HEK293T (cell line): ENCODE data around the gene ZNF512B.
"Not testable (repeated sequence)": the region's sequence is repeated elsewhere in the genome, so short reads cannot be mapped to it uniquely, and the experiment has no call there.

Experiments used
- CTCF ChIA-PET: fragments of 350-600 bp; formaldehyde crosslinking; extraction: SDS; loops from one replicate; lab custom pipeline; 2021; ENCODE audit warnings: antibody characterized with exemption, inconsistent platforms; lab: Yijun Ruan, JAX
- POLR2A ChIA-PET: fragments of 350-600 bp; formaldehyde crosslinking; extraction: SDS; loops from one replicate; lab custom pipeline; 2020; ENCODE audit warnings: antibody characterized with exemption, inconsistent platforms; lab: Yijun Ruan, JAX
- DNase-seq: peaks from one replicate; pipeline ENCODE4 v3.0.0; 2012; ENCODE audit warnings: mixed read lengths; ENCODE audit errors: extremely low spot score
- ARNT ChIP-seq: fragments of 450-650 bp; IDR thresholded peaks from 2 replicates; pipeline ENCODE4 v1.6.1; 2017; ENCODE audit warnings: mild to moderate bottlenecking
- BHLHE40 ChIP-seq: fragments of 450-650 bp; IDR thresholded peaks from 2 replicates; pipeline ENCODE4 v1.6.1; 2016; ENCODE audit warnings: mild to moderate bottlenecking, moderate library complexity, borderline replicate concordance
- CTBP1 ChIP-seq: fragments of 450-650 bp; IDR thresholded peaks from 2 replicates; pipeline ENCODE4 v1.6.1; 2016; ENCODE audit warnings: borderline replicate concordance
- ELF4 ChIP-seq: fragments of 450-650 bp; IDR thresholded peaks from 2 replicates; pipeline ENCODE4 v1.6.1; 2017; ENCODE audit warnings: antibody characterized with exemption
- FOXA1 ChIP-seq: fragments of 450-650 bp; IDR thresholded peaks from 2 replicates; pipeline ENCODE4 v1.6.1; 2016; ENCODE audit warnings: mild to moderate bottlenecking
- FOXK2 ChIP-seq: fragments of 450-650 bp; IDR thresholded peaks from 2 replicates; pipeline ENCODE4 v1.6.1; 2016; ENCODE audit warnings: mild to moderate bottlenecking
- FOXM1 ChIP-seq: fragments of 450-650 bp; IDR thresholded peaks from 2 replicates; pipeline ENCODE4 v1.6.1; 2017; ENCODE audit warnings: mild to moderate bottlenecking, borderline replicate concordance
- HDGF ChIP-seq: fragments of 450-650 bp; IDR thresholded peaks from 2 replicates; pipeline ENCODE4 v1.6.1; 2017; ENCODE audit warnings: antibody characterized with exemption, borderline replicate concordance
- L3MBTL2 ChIP-seq: fragments of 450-650 bp; conservative IDR thresholded peaks from 2 replicates; pipeline ENCODE4 v1.6.1; 2016; ENCODE audit warnings: mild to moderate bottlenecking
- LEF1 ChIP-seq: fragments of 450-650 bp; IDR thresholded peaks from 2 replicates; pipeline ENCODE4 v1.6.1; 2017; ENCODE audit warnings: mild to moderate bottlenecking, borderline replicate concordance
- NFRKB ChIP-seq: fragments of 450-650 bp; IDR thresholded peaks from 2 replicates; pipeline ENCODE4 v1.6.1; 2016; ENCODE audit warnings: mild to moderate bottlenecking, moderate library complexity
- PKNOX1 ChIP-seq: fragments of 450-650 bp; IDR thresholded peaks from 2 replicates; pipeline ENCODE4 v1.6.1; 2016
- SP1 ChIP-seq: fragments of 450-650 bp; IDR thresholded peaks from 2 replicates; pipeline ENCODE4 v1.6.1; 2017
- SUZ12 ChIP-seq: fragments of 450-650 bp; IDR thresholded peaks from 2 replicates; pipeline ENCODE4 v1.6.1; 2016; ENCODE audit warnings: mild to moderate bottlenecking
- TARDBP ChIP-seq: fragments of 450-650 bp; IDR thresholded peaks from 2 replicates; pipeline ENCODE4 v1.6.1; 2016
- ZNF384 ChIP-seq: fragments of 450-650 bp; IDR thresholded peaks from 2 replicates; pipeline ENCODE4 v1.6.1; 2016

The ZNF512B gene

GRCh38 chr20:63969838-63970713, at the start of gene ZNF512B:
Gene ZNF512B (minus strand): TSS chr20:63969930. CDS start chr20:63967950, 1,980 bp downstream.
- DNase-seq = peak; percentile 88
- no peak for TF ChIP-seq LEF1
- no peak for TF ChIP-seq CTBP1
- no peak for TF ChIP-seq L3MBTL2
- TF ChIP-seq SP1 = no peak
- TF ChIP-seq SUZ12 = no peak
- no peak for TF ChIP-seq HDGF
- no peak for TF ChIP-seq TARDBP
- no peak for TF ChIP-seq ZNF384
- CTCF ChIA-PET = no interaction called here
- POLR2A ChIA-PET = interaction anchor here (1.0 kb wide), 1 partner anchor 343 kb away, joined by 3 read pairs; the partner anchor contains the start of gene GMEB2

- no peak for DNase-seq
- no peak for TF ChIP-seq CTBP1
- no peak for TF ChIP-seq FOXM1
- TF ChIP-seq SP1 = no peak
- no peak for TF ChIP-seq ZNF384
- TF ChIP-seq TARDBP = no peak
- no peak for TF ChIP-seq NFRKB
- no peak for TF ChIP-seq ARNT
- no peak for TF ChIP-seq SUZ12
- no peak for TF ChIP-seq L3MBTL2
- TF ChIP-seq LEF1 = no peak
- TF ChIP-seq FOXK2 = no peak
- no peak for TF ChIP-seq HDGF
- TF ChIP-seq FOXA1 = no peak
- ChIA-PET POLR2A (no interaction called here), CTCF (no interaction called here)
Observed at GRCh38 chr20:64015635-64016034, 45.9 kb upstream of the ZNF512B start.

GRCh38 chr20:64012385-64013154, 42.8 kb upstream of the ZNF512B start:
- DNase-seq, POLR2A ChIA-PET, CTCF ChIA-PET: not testable (repeated sequence)

- POLR2A ChIA-PET = no interaction called here
- CTCF ChIA-PET = no interaction called here
- no peak for DNase-seq
- TF ChIP-seq ZNF384 (no peak), FOXK2 (no peak), NFRKB (no peak), ELF4 (no peak), CTBP1 (no peak), BHLHE40 (no peak), ARNT (no peak), TARDBP (no peak), SP1 (no peak), PKNOX1 (no peak), HDGF (no peak), L3MBTL2 (no peak), SUZ12 (no peak)
Observed at GRCh38 chr20:64011366-64011779, 41.6 kb upstream of the ZNF512B start.

GRCh38 chr20:64010711-64011237, 41.0 kb upstream of the ZNF512B start:
- POLR2A ChIA-PET = no interaction called here
- no peak for TF ChIP-seq SUZ12
- TF ChIP-seq ARNT = no peak
- TF ChIP-seq L3MBTL2 = no peak
- TF ChIP-seq NFRKB = no peak
- TF ChIP-seq FOXA1 = no peak
- TF ChIP-seq TARDBP = no peak
- no peak for DNase-seq
- CTCF ChIA-PET = no interaction called here

- ChIA-PET CTCF (no interaction called here), POLR2A (no interaction called here)
- no peak for DNase-seq
- TF ChIP-seq BHLHE40 (no peak), TARDBP (no peak), LEF1 (no peak), ARNT (no peak), FOXA1 (no peak), SUZ12 (no peak), HDGF (no peak), PKNOX1 (no peak), L3MBTL2 (no peak), NFRKB (no peak), FOXK2 (no peak), ELF4 (no peak), FOXM1 (no peak)
Observed at GRCh38 chr20:64009811-64010387, 40.2 kb upstream of the ZNF512B start.
